Rectal smooth muscle tissue (tissue), 1 donor: Measurements from ENCODE around the gene HSD3B1.

Source experiments
- H3K27ac ChIP-seq: one replicate; pipeline ENCODE4 v1.7.0; 2013; ENCODE audit warnings: low read depth, low read length, inconsistent platforms
- H3K27me3 ChIP-seq: one replicate; pipeline ENCODE4 v1.7.0; 2013; ENCODE audit warnings: low read length; ENCODE audit not compliant: control insufficient read depth, insufficient read depth
- H3K36me3 ChIP-seq: one replicate; pipeline ENCODE4 v1.7.0; 2013; ENCODE audit warnings: low read length; ENCODE audit not compliant: control insufficient read depth, insufficient read depth
- H3K4me1 ChIP-seq: one replicate; pipeline ENCODE4 v1.7.0; 2013; ENCODE audit warnings: low read length; ENCODE audit not compliant: control insufficient read depth, insufficient read depth
- H3K4me3 ChIP-seq: one replicate; pipeline ENCODE4 v1.7.0; 2013; ENCODE audit warnings: low read length
- H3K9ac ChIP-seq: one replicate; pipeline ENCODE4 v1.7.0; 2013; ENCODE audit warnings: low read length

Gene HSD3B1

GRCh38 chr1:119475866-119476439 is 31.1 kb upstream of the HSD3B1 start:
- H3K27me3 ChIP-seq: no peaks in the 10 kb centered on the region
- no peaks in the 10 kb centered on the region for H3K4me1 ChIP-seq
- no peak overlapping the region for H3K27ac ChIP-seq
- no peak overlapping the region for H3K4me3 ChIP-seq
- no peak overlapping the region for H3K9ac ChIP-seq
- no peaks in the 10 kb centered on the region for H3K36me3 ChIP-seq

- H3K27ac ChIP-seq: no peak overlapping the region
- H3K4me1 ChIP-seq: no peaks in the 10 kb centered on the region
- H3K4me3 ChIP-seq: no peak overlapping the region
- H3K27me3 ChIP-seq: no peaks in the 10 kb centered on the region
- no peaks in the 10 kb centered on the region for H3K36me3 ChIP-seq
- no peak overlapping the region for H3K9ac ChIP-seq
Measured at GRCh38 chr1:119477710-119478109, 29.3 kb upstream of the HSD3B1 start.

- no peak overlapping the region for H3K4me3 ChIP-seq
- H3K36me3 ChIP-seq: no peaks in the 10 kb centered on the region
- no peak overlapping the region for H3K27ac ChIP-seq
- no peak overlapping the region for H3K9ac ChIP-seq
- H3K4me1 ChIP-seq: no peaks in the 10 kb centered on the region
- H3K27me3 ChIP-seq: no peaks in the 10 kb centered on the region
Measured at GRCh38 chr1:119480175-119480574, 26.8 kb upstream of the HSD3B1 start.

- no peaks in the 10 kb centered on the region for H3K4me1 ChIP-seq
- no peaks in the 10 kb centered on the region for H3K36me3 ChIP-seq
- H3K27me3 ChIP-seq: no peaks in the 10 kb centered on the region
- H3K4me3 ChIP-seq: no peak overlapping the region
- no peak overlapping the region for H3K27ac ChIP-seq
- H3K9ac ChIP-seq: no peak overlapping the region
Measured at GRCh38 chr1:119481951-119482350, 25.1 kb upstream of the HSD3B1 start.

GRCh38 chr1:119482517-119483425 is 24.2 kb upstream of the HSD3B1 start:
- no peaks in the 10 kb centered on the region for H3K4me1 ChIP-seq
- H3K9ac ChIP-seq: no peak overlapping the region
- H3K27ac ChIP-seq: no peak overlapping the region
- H3K36me3 ChIP-seq: no peaks in the 10 kb centered on the region
- H3K4me3 ChIP-seq: no peak overlapping the region
- no peaks in the 10 kb centered on the region for H3K27me3 ChIP-seq

- Histone ChIP-seq H3K4me3 (no peak overlapping the region), H3K9ac (no peak overlapping the region), H3K36me3 (no peaks in the 10 kb centered on the region), H3K27ac (no peak overlapping the region), H3K4me1 (no peaks in the 10 kb centered on the region), H3K27me3 (no peaks in the 10 kb centered on the region)
Measured at GRCh38 chr1:119483441-119484200, 23.4 kb upstream of the HSD3B1 start.

GRCh38 chr1:119485201-119485600 is 21.8 kb upstream of the HSD3B1 start:
- Histone ChIP-seq H3K4me3 (no peak overlapping the region), H3K9ac (no peak overlapping the region), H3K27me3 (no peaks in the 10 kb centered on the region), H3K27ac (no peak overlapping the region), H3K36me3 (no peaks in the 10 kb centered on the region), H3K4me1 (no peaks in the 10 kb centered on the region)

- Histone ChIP-seq H3K9ac (no peak overlapping the region), H3K36me3 (no peaks in the 10 kb centered on the region), H3K4me3 (no peak overlapping the region), H3K27me3 (no peaks in the 10 kb centered on the region), H3K27ac (no peak overlapping the region), H3K4me1 (no peaks in the 10 kb centered on the region)
Measured at GRCh38 chr1:119488216-119488615, 18.8 kb upstream of the HSD3B1 start.

- Histone ChIP-seq H3K4me3 (no peak overlapping the region), H3K4me1 (no peaks in the 10 kb centered on the region), H3K36me3 (no peaks in the 10 kb centered on the region), H3K27me3 (no peaks in the 10 kb centered on the region), H3K9ac (no peak overlapping the region), H3K27ac (no peak overlapping the region)
Measured at GRCh38 chr1:119489201-119489600, 17.8 kb upstream of the HSD3B1 start.

- no peaks in the 10 kb centered on the region for H3K4me1 ChIP-seq
- no peaks in the 10 kb centered on the region for H3K27me3 ChIP-seq
- H3K36me3 ChIP-seq: no peaks in the 10 kb centered on the region
- no peak overlapping the region for H3K27ac ChIP-seq
- no peak overlapping the region for H3K4me3 ChIP-seq
- H3K9ac ChIP-seq: no peak overlapping the region
Measured at GRCh38 chr1:119490925-119491324, 16.1 kb upstream of the HSD3B1 start.

- no peak overlapping the region for H3K4me3 ChIP-seq
- no peaks in the 10 kb centered on the region for H3K36me3 ChIP-seq
- H3K27me3 ChIP-seq: no peaks in the 10 kb centered on the region
- H3K9ac ChIP-seq: no peak overlapping the region
- H3K27ac ChIP-seq: no peak overlapping the region
- H3K4me1 ChIP-seq: no peaks in the 10 kb centered on the region
Measured at GRCh38 chr1:119492763-119493162, 14.2 kb upstream of the HSD3B1 start.

GRCh38 chr1:119504831-119505230 is 2.2 kb upstream of the HSD3B1 start:
- Histone ChIP-seq H3K27me3 (no peaks in the 10 kb centered on the region), H3K36me3 (no peaks in the 10 kb centered on the region), H3K9ac (no peak overlapping the region), H3K27ac (no peak overlapping the region), H3K4me1 (no peaks in the 10 kb centered on the region), H3K4me3 (no peak overlapping the region)
